HPDE6-E6E7 (cell line): Measurements from ENCODE around the gene ABCC10.
A peak's percentile ranks its signal among the peaks of the same experiment; 100 is the strongest.

Source experiments
- DNase-seq: peaks from one replicate; pipeline ENCODE4 v3.0.0; 2011; ENCODE audit warnings: missing footprints; ENCODE audit errors: extremely low spot score

The ABCC10 gene

DNA sequence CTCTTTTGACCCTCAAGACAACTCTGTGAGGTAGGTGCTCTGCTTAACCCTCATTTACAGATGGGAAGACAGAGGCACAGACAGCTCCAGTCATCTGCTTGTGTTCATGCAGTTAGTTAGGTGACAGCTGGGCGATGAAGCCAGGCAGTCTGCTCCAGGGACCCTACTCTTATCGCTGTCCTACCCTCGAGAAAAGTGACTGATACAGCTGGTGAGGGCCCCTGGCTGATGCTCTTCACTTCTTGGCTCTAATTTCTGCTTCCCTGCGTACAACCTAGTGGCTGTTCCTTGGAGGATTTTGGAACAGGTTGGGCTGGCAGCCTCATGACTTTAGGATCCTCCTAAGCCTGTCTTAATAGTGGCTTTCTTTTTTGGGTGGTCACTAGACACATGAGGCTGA, 40.9 kb downstream of the ABCC10 start:
- no peak for DNase-seq

DNA sequence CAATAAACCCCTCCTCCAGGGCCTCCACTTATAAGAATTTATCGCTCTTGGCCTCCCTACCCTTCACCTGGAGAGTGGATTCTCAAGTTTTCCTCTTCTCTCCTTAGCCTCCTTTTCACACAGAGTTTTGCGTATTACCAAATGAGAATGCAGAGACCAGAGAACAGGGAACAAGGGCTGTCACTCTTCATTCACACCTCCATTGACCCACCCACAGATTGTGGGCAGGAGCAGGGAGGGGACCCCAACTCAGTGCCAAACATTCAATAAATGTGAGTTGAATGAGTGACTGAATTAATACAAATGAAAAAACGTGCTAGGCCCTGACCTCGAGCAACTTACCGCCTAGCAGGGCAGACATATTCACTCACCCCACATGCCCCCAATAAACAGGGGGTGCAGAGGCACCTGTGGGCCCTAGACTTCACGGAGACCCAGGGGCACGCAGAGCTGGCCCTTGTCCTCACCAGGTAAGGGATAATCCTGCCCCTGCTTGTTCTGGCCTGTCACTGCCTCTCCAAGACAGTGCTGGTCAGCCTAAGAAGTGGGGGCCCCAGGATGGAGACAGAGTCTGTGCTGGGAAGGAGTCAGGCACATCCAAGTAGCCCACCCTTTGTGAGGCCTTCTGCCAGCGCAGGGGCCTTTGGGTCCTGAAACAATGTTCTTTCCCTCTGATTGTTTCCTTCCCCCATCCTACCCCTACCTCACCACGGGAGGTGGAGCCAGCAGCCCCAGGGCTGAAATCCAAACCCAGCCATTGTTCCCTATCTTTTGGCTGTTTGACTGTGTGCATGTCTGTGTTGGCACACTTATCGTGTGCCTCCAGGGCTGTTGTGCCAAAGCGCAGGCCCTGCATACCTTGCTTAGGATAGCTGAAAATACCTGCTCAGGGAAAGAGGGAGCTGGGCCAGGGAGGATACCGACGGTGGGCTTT, 41.7 kb downstream of the ABCC10 start:
- no peak for DNase-seq

DNA sequence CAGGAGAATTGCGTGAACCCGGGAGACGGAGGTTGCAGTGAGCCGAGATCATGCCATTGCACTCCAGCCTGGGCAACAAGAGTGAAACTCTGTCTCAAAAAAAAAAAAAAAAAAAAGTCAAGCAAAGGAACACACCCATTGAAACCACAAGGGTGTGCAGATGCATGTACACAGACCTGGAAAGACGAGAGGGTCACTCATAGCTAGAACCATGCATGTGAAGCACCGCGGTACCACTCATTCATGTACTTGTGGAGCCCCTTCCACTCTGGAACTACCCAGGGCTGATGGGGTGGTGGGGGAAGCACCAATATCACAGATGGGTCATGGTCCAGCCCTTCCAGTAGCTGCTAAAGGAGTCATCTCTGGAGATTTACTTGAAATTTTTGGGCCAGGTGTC, 42.6 kb downstream of the ABCC10 start:
- DNase-seq, result no peak

DNA sequence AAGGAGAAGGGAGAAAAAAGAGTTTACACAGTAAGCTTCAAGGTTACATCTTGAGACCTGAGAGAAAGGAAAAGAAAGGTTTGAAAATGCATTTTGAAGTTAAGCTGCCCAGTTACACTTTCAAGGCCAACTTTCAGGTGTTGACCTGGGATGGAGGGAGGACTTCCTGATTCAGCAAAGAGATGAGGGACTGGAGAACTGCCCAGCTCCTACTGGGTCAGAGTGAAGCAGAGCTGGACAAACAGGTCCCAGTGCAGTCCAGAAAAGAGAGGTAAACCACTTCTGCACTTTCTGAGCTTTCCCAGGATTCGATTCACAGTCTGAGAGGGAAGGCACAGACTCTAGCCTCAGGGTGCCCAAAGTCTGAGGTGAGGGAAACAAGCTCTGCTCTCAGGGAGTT, 44.1 kb downstream of the ABCC10 start:
- no peak for DNase-seq

DNA sequence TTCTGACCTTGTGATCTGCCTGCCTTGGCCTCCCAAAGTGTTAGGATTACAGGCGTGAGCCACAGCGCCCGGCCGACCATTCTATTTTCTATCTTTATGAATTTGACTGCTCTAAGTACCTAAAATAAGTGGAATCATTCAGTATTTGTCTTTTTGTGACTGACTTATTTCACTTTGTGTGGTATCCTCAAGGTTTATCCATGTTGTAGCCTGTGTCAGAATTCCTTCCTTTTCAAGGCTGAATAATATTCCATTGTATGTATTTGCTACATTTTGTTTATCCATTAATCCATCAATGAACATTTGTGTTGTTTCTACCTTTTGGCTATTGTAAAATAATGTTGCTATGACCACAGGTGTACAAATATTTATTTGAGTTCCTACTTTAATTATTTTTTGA, 45.2 kb downstream of the ABCC10 start:
- DNase-seq, result no peak

DNA sequence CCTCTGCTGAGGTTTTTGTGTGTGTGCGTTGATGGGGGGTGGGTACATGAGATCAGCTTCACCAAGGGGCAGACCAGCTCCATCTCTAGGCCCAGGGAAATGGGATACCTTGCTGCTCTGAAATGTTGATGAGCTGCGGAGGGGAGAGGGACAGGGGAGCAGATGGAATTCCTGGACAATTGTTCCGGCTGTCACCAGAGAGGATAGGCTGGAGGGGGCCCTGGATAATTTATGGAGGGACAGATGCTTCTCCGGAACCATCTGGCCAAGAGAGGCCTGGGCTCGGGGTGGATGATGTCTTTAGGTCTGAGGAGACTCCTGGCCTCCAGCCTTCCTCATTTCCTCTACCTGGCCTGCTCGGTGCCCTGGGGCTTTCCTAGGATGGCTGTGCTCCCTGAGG, 48.2 kb downstream of the ABCC10 start:
- DNase-seq, result no peak

DNA sequence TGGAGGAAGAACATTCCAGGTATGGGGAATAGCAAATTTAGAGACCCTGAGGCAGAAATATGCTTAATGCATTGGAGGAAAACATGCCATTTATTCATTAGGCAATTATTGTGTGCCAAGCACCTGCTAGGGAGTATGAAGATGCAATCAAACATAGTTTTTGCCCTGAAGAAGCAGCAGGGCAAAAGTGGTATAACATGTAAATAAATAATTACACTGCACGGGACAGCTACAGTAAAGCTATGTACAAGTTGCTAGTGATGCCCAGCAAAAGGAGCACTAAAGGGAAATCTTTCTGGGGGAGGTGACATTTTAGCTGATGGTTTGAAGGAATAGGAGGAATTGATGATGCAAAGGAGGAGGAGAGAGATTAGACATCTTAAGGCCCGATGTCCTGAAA, 49.4 kb downstream of the ABCC10 start:
- no peak for DNase-seq

DNA sequence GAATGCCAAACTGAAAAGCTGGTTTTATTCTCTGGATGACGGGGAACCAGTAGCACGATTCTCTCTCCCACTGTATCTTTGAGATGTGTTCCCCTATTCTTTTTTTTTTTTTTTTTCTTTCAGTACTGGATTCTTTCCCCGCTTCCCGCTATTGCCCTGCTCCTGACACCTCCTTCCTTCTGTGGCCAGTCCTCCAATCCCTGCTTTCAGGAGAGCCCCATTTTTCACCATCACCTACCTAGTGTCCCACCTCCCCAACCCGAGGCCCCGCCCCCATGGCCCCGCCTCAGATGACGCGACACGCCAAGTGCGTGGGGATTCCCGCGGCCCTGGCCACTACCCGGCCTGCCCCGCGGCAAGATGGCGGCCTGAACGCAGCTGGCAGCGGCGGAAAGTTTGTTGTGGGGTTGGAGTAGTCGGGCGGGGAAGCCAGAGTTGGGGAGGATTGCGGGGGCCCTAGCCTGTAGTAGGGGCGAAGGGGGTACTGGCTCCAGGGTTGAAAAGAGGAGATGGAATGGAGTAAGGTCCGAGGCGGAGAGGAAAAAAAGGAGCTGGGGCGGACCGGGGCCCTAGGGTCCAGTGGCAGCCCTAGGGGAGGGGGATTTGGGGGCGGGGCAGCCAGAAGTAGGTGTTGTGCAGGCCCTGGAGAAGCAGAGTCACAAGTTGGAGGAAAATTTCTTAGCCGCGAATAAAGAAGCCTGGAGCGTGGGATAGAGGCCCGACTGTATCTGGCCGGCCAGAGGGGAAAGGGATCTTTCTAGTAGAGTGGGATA, 50.1 kb downstream of the ABCC10 start, which contains the start of gene TJAP1:
Gene TJAP1, plus strand, starts transcription at position 336 of the 773 bp plus-strand sequence. CDS start 21,432 bp downstream, outside the sequence.
- DNase-seq, result peak; percentile 84

DNA sequence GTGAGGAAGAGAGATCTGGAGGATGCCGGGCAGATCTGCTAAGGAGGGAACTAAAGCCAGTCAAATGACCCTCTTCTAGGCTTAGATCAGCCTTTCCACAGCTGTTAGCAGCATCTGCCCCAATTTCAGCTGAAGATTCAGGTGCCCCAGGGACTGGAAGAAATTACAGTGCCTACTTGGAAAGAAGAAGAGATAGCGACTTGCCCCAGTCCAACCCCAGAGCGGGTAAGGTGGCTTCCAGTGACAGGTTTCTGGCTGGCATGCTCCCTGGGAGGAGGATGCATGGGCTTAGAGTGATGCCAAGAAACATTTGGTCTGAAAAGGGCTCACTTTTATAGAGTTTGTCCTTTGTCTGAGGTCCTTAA, 50.6 kb downstream of the ABCC10 start:
- no peak for DNase-seq

DNA sequence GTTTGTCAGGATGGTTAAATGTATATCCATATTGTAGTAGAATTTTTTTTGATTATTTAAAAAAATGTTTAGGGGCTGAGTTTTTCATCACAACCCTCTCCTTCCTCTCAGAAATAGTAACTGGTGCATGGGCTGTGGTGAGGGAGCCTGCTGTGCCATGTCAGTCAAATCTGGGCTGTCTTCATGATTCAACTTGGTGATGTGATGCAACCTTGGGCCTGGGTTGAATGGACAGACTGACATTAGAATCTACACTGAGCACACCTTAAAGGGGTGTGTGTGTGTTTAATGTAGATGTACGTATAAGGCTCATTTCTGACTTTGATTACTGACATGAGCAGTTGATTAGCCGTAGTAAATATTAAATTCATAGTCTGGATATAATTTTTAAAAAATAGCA, 53.7 kb downstream of the ABCC10 start:
- peak; percentile 78 for DNase-seq

DNA sequence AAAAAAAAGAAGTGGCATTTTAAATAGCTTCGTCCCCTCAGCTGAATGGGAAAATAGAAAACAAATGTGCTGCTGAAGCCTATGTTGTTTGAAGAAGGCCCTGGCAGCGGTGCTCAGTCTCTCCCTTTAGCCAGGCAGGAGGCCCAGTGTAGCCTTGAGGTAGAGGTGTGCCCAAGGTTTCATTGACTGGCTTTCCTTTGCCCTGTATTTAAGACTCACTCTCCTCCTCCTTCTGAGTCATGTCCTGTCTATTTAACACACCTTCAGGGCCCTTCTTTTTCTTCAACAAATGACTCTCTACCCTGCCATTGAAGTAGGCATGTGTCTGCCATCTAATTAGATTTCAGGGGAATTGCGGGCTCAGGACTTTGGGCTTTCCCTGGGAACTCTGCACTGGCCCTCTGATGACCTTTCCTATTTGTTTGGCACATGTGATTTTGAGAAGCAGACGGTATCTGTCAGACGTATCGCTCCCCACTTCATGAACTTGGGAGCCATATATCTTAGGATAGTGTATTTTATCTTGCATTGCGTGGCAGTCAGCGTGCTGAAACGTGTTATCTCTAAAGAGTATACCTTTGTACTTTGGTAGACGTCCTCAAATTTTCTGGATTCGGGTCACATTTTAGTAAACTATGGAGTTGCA, 54.4 kb downstream of the ABCC10 start:
- peak; percentile 90 for DNase-seq

DNA sequence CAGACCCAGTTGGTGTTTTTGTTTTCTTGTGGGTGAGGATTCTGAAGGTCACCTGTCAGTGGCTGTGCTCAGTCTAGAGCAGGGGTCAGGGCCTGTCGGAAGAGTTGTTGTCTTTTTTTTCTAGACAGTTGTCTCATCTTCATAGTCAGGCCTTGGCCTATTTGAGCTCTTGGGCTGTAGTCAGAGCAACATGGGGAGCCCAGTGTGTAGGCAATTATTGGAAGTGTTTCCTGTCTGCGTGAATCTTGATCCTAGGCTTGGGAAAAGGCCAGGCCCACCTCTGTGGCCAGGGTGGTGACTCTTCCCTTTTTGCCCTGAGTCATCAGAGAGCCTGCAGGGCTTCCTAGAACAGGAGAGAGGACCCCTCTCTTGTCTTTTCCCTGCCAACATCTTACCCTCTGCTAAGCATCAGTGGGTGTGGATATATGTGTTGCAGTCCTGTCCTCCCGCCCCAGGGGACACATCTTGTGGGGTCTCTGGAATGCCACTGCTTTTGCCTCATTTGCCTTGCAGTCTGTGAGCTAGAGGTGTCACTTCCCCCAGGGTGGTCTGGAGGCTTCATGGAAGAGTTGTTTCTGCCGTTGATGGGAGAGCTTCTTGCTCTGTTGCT, 61.4 kb downstream of the ABCC10 start:
- DNase-seq, result no peak

DNA sequence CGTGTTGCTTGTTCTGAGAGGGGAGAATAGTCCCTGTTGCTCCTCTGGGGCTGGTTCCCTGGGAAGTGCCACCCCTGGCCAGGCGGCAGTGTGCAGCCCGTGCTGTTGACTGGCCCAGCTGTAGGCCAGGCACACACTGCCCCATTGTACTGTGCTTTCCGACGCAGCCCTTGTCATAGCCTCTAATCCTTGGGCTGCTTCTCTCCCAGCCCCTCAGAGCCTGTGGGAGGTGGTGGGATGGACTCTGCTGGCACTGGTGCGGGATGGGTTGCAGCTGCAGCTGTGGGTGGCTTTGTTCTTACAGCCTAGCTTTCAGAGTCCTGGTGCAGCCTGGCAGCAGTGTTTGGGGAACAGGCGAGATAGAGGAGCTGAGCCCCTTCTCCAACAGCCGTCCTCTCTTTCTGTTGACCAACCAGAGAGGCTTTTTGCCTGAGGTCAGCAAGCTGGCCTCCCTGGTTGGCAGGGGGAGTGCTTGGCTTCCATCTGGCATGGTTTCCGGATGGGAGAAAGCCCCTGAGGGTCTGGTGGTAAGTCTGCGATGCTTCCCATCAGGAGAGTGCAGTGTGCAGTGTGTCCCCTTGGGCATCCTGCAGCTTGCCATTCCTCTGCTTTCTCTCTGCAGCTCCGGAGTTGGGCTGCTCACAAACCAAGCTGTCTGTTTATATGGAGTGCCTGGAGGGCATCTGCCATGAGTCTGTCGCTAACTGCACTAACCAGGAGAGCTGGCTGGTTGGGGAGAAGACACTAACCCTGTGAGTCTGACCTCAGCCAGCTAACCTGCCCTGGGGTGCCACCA, 62.1 kb downstream of the ABCC10 start:
- DNase-seq, result no peak

DNA sequence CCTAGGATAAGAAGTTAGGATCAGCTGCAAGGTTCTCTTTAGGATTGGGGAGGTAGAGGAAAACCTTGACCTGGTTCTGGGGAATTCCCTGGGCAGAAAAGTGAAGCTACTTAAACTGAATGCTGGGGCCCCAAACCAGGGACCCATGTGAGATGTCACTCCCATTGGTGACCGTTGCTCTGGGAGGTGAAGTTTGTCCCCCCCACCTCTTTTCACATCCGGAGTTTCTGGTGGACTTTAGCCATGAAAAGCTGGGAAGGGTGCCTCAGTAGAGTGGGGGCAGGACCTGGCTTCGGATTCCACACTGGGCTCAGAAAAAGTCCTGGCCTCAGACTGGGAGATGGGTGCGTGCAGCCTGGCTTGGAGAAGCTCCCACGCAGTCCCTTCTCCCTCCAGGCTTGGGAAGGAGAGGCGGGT, 63.2 kb downstream of the ABCC10 start:
- no peak for DNase-seq

DNA sequence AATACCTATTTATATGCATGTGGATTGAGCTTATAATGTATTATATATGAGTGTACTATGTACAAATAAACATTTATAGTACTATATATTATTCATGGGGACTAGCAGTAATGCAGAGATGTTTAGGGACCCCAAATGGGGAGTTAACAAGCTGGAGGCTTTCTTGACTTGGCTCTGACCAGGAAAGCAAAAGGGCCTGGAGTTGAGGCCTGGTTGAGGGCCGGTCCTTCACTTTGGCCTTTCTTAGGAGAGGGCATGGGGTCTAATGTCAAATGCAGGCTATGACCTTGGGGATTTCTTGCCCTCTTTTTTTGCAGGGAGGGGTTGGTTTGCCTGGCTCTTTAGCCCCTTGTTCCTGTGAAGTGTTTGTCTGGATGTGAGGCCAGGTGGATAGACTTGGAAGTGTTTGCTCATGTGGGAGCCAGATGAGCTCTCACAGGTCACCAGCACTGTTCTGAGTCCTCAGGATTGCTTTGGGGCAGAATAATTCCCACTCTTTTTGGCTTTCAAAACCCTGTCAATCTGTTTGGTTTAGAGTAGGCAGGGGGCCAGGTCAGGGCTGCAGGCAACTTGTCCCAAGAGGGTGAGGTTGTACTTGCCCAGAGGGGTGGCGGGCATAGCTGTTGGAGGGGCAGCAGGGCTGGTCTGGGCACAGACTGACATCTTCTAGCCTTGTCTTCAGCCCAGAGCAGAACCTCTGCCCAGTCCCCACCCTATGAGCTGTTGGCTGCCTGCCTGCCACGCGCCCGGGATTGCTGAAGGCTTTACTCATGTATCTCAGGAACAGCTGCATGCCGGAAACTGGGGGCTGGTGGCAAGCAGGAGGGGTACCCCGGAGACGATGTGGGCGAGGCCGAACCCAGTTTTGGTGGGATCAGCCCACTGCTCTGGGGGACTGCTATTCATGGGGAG, 64.7 kb downstream of the ABCC10 start:
- DNase-seq, result peak; percentile 76

DNA sequence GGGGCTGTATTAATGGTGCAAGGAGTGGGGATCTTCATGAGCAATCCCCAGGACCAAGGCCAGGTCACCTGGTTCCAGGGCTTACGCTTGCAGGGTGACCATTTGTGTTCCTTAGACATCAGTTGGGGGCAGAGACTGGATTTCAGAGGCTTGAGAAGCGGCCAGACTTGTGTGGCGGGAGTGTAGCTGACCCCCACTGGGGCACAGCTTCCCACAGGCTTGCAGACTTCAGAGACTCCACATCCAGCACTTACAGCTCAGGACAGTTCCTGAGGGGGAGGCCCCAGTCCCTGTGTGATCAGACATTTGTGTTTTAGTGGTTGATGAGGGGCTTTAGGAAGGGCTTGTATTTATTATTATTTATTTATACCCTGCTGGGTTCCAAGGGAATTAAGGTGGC, 65.3 kb downstream of the ABCC10 start:
- no peak for DNase-seq

DNA sequence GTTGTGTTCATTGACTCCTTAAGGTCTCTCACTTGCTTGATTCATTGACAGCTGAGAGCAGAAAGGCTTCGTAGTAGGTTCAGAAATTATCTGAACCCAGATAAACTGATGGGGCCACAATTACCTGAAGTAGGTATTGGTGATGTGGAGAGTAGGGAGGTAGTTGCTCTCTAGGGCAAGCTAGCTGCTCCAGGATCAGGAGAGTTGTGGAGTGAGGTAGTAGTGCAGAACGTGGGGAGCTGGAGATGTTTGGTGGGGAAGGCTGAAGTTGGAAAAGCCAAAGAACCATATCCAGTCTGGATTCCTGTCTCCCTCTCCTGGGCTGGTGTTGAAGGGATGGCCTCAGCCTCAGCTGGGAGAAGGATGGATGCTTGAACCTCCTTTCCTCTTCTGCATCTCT, 65.9 kb downstream of the ABCC10 start:
- DNase-seq, result no peak

DNA sequence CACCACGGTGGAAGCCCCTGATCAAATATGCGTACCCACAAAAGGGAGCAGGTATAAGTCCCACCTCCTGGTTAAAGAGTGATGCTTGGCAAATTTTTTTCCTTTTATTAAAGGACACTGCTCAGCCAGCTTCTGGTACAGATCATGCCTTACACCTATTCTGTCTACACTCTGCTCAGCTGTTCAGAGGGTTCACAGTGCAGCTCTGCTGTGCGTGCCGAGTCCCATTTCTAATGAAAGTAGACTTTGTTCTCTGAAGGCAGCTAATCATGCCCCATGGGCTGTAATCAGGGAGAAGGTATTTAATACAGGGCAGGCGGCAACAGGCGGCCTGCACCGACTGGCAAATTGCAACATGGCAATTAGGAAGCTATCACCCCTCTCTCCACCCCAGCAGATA, 66.5 kb downstream of the ABCC10 start:
- no peak for DNase-seq

DNA sequence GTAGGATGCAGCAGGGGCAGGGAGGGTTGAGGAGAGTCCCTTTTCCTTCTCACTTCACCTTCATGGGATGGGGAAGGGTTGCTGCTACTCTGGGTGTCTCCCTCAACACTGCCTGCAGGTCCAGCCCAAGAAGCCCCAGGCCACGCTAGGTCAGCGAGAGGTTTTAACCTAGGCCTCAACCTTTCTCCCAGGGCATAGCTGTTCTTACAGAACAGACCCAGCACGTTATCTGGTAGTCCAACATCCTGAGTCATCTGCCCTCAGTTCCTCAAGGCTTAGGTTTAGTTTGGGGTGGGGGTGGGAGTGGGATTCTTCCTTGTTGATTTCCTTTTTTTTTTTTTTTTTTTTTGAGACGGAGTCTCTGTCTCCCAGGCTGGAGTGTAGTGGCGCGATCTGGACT, 67.0 kb downstream of the ABCC10 start:
- no peak for DNase-seq

DNA sequence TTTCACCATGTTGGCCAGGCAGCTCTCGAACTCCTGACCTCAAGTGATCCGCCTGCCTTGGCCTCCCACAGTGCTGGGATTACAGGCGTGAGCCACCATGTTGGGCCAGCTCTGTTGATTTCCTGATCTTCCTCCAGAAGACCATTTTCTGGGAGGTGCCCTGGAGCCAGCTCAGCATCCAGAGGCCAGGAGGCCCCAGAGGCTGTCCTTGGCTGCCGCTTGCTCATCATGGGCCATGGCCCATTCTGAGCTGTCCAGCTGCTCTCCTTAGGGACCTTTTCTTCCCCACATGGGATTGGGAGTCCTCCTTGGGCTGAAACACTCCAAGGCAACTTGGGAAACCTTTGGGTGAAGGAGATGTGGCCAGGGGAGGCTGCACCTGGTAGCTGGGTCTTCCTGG, 67.4 kb downstream of the ABCC10 start:
- DNase-seq, result no peak
